GM18873 (cell line): ENCODE results near the gene NCDN.
"Not testable (repeated sequence)": the region's sequence is repeated elsewhere in the genome, so short reads cannot be mapped to it uniquely, and the experiment has no call there.

Experiments used
- ATAC-seq: cut with Tn5 transposase; IDR thresholded peaks from one replicate; pipeline ENCODE4 v1.9.1; 2021; ENCODE audit warnings: mild to moderate bottlenecking, moderate library complexity, moderate number of reproducible peaks; ENCODE audit not compliant: unreplicated experiment, low FRiP score

Gene NCDN

GRCh38 chr1:35567947-35568558 is 10.5 kb downstream of the NCDN start:
- ATAC-seq: no peak

- ATAC-seq: no peak
These were observed 11.4 kb downstream of the NCDN start for GRCh38 chr1:35568975-35569395.

DNA sequence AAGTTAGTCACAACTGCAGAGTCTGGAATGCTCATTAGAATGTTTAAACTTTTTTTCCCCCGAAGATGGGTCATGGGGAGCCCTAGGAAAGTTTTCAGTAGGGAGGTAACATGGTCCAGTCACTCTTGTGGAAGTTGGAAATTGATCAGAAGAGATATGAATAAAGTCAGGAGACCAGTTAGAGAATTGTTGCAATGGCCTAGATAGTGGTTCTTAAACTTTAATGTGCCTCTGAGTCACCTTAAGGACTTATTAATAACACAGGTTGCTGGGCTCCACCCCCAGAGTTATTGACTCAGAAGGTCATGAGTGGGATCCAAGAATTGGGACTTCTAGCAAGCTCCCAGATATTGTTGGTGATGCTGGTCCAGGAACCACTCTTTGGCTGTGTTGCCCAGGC is 12.3 kb downstream of the NCDN start:
- ATAC-seq: no peak

DNA sequence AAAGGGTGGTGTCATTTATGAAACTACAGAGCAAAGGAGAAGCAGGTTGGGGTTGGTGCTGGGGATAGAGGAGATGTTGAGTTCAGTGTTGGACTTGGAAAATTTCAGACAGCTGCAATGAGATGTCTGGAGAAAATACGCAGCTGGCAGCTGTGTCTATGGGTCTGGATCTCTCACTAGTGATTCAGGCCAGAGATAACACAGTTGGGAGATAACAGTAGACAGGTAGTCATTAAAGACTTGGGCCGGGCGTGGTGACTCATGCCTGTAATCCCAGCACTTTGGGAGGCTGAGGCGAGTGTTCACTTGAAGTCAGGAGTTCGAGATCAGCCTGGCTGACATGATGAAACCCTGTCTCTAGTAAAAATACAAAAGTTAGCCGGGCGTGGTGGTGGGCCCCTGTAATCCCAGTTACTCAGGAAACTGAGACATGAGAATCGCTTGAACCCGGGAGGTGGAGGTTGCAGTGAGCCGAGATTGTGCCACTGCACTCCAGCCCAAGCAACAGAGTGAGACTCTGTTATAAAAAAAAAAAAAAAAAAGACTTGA is 13.1 kb downstream of the NCDN start:
- no peak for ATAC-seq

- ATAC-seq: no peak
These were observed 13.7 kb downstream of the NCDN start for GRCh38 chr1:35571263-35571662.

DNA sequence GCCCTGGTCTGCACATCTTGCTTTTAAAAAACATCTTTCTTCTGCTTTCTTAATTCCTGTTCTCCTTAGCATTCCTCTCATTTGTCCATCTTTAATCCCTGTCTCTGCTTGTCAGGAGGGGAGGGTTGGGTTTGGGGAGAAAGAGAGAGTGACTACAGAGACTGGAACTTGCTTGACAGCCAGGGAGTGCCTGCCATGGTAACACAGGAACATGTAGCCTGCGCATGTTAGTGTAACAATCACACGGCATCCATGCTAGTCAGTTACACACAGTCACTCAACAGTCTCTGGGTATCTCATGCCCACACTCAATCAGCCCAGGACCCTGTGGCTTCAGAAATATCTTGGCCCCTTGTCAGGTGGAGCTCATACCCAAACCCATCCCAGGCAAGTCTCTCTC is 14.7 kb downstream of the NCDN start:
- ATAC-seq: no peak

DNA sequence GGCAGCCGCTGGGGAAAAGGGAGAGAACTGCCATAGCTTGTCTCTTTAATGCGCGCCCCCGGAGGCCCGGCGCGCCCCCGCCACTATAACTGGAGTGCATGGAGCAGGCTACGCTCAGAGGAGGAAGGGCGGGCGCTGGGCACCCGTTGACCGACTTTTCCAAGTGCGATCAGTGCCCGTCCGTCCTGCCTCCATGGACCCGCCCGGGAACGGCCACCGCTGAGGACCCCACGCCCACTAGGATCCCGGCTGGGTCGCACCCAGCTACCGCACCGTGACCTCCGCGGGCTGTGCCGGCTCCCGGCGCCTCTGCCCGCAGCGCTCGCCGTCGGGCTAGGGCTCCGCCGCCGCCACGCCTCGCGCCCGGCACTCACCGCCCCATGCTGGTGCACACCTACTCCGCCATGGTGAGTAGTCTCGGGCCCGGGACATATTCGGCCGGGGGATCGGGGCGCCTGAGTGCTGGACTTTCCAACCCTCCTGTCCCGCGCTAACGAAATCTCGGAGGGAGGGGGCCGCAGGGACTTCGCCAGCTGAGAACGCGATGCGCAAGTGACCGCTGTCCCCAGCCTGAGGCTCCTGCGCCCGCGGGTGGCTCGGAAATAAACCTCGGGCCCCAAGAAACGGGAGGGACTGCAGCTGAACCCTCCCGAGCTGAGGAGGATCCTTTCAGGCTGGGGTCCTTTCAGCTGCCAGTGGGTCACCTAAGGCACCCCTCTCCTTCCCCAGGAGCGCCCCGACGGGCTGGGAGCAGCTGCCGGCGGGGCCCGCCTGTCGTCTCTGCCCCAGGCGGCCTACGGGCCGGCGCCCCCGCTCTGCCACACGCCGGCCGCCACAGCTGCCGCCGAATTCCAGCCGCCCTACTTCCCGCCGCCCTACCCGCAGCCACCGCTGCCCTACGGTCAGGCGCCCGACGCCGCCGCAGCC is 15.9 kb downstream of the NCDN start, which contains the start of gene TFAP2E:
TSS of gene TFAP2E (plus strand) at position 117 of the 927 bp plus-strand sequence. CDS start at position 381, 264 bp downstream.
- ATAC-seq: no peak

- no peak for ATAC-seq
These were observed 16.6 kb downstream of the NCDN start for GRCh38 chr1:35574125-35574654.

- ATAC-seq: no peak
These were observed 17.2 kb downstream of the NCDN start for GRCh38 chr1:35574655-35575415.

- no peak for ATAC-seq
These were observed 17.9 kb downstream of the NCDN start for GRCh38 chr1:35575416-35575958.

DNA sequence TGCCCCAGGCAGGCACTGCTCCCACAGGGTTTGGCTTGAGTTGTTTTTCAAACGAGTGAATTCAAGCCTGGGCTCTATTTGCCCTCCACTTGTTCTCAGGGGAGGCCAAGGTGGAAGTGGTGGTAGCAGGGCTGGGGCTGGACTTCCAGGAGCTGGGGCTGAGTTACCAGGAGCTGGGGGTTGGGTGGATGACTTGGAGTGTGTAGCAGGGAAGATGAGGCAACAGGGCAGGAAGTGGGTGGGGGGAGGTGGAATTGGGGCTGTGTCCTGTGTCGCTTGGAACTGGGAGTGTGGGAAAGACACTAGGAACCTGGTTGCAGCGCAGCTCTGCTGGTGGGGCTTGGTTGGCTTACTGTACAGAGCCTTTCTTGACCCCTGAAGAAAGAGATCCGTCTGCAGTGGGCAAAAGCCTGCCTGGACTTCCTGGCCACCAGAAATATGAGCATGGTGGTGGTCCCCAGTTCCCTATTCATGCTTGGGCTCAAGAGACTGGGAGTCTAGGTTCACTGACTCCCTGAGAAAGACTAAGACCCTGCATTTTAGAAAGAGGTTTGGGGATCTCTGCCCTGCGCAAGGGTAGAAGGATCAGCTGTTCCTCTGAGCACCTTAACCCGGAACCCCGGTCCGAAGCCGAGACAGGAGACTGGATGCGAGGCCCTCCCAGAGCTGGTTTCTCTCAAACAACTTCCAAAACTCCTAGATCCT is 18.6 kb downstream of the NCDN start:
- no peak for ATAC-seq

GRCh38 chr1:35576766-35577070 is 19.1 kb downstream of the NCDN start:
- not testable (repeated sequence) for ATAC-seq

DNA sequence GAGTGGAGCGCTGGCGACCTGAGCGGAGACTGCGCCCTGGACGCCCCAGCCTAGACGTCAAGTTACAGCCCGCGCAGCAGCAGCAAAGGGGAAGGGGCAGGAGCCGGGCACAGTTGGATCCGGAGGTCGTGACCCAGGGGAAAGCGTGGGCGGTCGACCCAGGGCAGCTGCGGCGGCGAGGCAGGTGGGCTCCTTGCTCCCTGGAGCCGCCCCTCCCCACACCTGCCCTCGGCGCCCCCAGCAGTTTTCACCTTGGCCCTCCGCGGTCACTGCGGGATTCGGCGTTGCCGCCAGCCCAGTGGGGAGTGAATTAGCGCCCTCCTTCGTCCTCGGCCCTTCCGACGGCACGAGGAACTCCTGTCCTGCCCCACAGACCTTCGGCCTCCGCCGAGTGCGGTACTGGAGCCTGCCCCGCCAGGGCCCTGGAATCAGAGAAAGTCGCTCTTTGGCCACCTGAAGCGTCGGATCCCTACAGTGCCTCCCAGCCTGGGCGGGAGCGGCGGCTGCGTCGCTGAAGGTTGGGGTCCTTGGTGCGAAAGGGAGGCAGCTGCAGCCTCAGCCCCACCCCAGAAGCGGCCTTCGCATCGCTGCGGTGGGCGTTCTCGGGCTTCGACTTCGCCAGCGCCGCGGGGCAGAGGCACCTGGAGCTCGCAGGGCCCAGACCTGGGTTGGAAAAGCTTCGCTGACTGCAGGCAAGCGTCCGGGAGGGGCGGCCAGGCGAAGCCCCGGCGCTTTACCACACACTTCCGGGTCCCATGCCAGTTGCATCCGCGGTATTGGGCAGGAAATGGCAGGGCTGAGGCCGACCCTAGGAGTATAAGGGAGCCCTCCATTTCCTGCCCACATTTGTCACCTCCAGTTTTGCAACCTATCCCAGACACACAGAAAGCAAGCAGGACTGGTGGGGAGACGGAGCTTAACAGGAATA is 19.7 kb downstream of the NCDN start:
- no peak for ATAC-seq

GRCh38 chr1:35580949-35581388 is 23.4 kb downstream of the NCDN start:
- ATAC-seq: no peak

- ATAC-seq: not testable (repeated sequence)
These were observed 24.0 kb downstream of the NCDN start for GRCh38 chr1:35581621-35582020.

DNA sequence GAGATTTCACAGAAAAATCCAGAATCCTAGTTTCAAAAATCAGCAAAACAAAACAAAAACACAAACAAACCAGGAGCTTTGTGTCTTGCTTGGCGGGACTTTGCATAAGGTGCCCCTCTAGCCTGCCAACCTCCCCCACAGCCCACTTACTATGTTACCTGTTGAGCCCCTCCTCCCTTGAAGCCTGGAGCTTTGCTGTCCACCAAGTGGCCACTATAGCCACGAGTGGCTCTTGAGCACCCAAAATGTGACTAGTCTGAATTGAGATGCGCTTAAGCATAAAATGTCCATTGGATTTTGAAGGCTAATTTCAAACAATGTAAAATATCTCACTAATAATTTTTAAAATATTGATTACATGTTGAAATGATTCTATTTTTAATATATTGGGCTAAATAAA is 27.7 kb downstream of the NCDN start:
- no peak for ATAC-seq

DNA sequence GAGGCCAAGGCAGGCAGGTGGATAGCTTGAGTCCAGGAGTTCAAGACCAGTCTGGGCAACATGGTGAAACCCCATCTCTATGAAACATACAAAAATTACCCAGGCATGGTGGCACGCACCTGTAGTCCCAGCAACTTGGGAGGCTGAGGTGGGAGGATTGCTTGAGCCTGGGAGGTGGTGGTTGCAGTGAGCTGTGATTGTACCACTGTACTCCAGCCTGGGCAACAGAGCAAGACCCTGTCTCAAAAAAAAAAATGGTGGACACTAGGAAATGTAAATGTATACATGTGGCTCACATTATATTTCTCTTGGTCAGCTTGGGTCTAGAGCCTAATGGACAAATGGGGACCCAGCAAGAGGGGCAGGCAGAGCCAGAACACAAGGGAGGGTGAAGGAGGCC is 28.2 kb downstream of the NCDN start:
- ATAC-seq: not testable (repeated sequence)

GRCh38 chr1:35586808-35587207 is 29.2 kb downstream of the NCDN start:
- ATAC-seq: no peak

- ATAC-seq: no peak
These were observed 30.1 kb downstream of the NCDN start for GRCh38 chr1:35587736-35588135.
